ENCODE results near the gene RASGEF1C. TPM values are rescaled to one million over a fixed set of nuclear protein-coding genes. Genes with fewer than 3 reads are reported as not detected.

RASGEF1C gene
- under 1 TPM in 1 of 2 donors, not detected in 1; 0.09 TPM for total RNA-seq
- under 1 TPM in 1 of 2 donors, not detected in 1; 0.10 TPM for polyA plus RNA-seq

DNA sequence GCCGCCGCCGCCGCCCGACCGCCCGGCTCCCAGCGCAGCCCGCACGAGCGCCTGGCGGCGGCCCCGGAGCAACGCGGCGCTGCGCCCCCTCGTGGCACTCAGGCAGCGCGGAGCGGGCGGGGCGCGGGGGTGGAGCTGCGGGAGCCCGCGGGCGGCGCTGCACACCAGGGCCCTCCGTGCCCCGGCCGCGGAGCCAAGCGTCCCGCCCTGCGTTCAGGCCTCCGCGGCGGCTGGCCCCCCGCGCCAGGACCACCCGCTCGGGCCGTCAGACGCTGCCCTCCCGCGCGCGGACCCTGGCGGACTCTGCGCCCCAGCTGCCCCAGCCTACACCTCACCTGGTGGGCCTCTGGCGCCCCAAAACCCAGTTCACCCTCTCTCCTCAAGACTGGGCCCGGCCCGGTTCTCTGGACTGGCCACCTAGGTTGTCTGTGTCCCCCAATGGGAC lies at the start of gene RASGEF1C:
TSS of gene RASGEF1C (minus strand) at position 75 of the 445 bp plus-strand sequence. CDS start 71,159 bp downstream, outside the sequence.
- H3K27me3 ChIP-seq (ENCODE audit: control insufficient read depth in 4 of 4, insufficient read depth in 4 of 4, low read length in 3 of 4), result no peaks in the 10 kb centered on the region
- H3K4me1 ChIP-seq (ENCODE audit: control insufficient read depth in 4 of 4, insufficient read depth in 4 of 4, low read length in 3 of 4), result peaks cover 4 to 8% (median 5%) of the 10 kb centered on the region in 4 donors
- TF ChIP-seq NR2F2 (IDR thresholded peaks at IDR 0.05), result no peak
- TF ChIP-seq, protein P1, sequence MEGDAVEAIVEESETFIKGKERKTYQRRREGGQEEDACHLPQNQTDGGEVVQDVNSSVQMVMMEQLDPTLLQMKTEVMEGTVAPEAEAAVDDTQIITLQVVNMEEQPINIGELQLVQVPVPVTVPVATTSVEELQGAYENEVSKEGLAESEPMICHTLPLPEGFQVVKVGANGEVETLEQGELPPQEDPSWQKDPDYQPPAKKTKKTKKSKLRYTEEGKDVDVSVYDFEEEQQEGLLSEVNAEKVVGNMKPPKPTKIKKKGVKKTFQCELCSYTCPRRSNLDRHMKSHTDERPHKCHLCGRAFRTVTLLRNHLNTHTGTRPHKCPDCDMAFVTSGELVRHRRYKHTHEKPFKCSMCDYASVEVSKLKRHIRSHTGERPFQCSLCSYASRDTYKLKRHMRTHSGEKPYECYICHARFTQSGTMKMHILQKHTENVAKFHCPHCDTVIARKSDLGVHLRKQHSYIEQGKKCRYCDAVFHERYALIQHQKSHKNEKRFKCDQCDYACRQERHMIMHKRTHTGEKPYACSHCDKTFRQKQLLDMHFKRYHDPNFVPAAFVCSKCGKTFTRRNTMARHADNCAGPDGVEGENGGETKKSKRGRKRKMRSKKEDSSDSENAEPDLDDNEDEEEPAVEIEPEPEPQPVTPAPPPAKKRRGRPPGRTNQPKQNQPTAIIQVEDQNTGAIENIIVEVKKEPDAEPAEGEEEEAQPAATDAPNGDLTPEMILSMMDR (IDR thresholded peaks at IDR 0.05; ENCODE audit: low read depth, low read length, missing input control), result peak; percentile 63
- TF ChIP-seq RXRA (IDR thresholded peaks at IDR 0.05), result no peak
- peak within 1 kb of the TSS in 2 of 3 donors; percentile 33 to 65 for H3K4me3 ChIP-seq (ENCODE audit: low read depth in 1 of 3, low read length in 3 of 3)
- H3K27ac ChIP-seq (ENCODE audit: low read depth in 1 of 2, low read length in 2 of 2), result no peak within 1 kb of the TSS
- H3K9ac ChIP-seq (ENCODE audit: low read depth in 1 of 2, low read length in 2 of 2), result no peak within 1 kb of the TSS
- peak; percentile 79 for DNase-seq (ENCODE audit: low spot score)
- H3K9me3 ChIP-seq (ENCODE audit: control insufficient read depth in 4 of 4, low read length in 3 of 4), result no peaks in the 10 kb centered on the region
- H3K36me3 ChIP-seq (ENCODE audit: control insufficient read depth in 4 of 4, insufficient read depth in 3 of 4, low read depth in 1 of 4, low read length in 3 of 4), result no peaks in the 10 kb centered on the region
- 6% methylated on average over 52 of the region's 55 CpGs for WGBS

DNA sequence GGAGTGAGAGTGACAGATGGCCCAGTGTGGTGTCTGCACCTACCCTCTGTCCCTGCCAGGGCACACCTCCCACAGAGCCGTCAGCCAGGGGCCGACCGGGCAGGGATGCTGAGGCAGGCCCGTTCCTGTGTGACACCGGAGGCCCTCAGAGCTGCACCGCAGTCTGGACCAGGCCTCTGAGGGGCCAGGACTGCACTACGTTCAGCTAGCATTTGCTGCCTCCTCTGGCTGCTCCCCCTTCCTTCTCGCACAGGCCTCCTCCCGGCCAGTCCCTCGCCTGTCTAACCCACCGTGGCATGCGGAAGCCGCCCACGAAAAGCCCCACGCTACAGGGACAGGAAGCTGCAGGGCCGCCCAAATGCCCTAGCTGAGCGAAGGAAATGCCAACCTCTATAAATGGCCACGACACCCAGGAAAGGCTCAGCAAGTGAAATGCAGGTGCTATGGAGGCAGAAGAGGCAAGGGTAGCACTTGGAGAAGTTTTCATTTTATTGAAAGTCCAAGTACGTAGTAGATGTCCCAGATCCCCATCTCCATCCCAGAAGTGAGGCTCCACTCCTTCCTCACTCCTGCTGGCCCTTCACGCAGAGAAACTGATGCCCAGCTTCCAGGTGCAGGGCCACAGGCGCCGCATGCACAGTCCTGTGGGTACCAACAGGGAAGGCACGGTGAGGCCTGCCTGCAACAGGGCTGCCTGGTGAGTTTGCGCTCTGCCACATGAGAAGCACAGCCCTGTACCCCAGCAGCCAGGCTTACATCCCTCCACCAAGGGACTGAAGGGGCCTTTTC lies 44.2 kb upstream of the RASGEF1C start:
- H3K9me3 ChIP-seq (ENCODE audit: control insufficient read depth in 4 of 4, low read length in 3 of 4), result peaks cover 62 to 96% (median 75%) of the 10 kb centered on the region in 4 donors
- TF ChIP-seq EGR1 (IDR thresholded peaks at IDR 0.05; ENCODE audit: low read depth in 2 of 2) (no peak), JUND (IDR thresholded peaks at IDR 0.05) (no peak), RAD21 (IDR thresholded peaks at IDR 0.05) (no peak), YY1 (IDR thresholded peaks at IDR 0.05) (no peak), RXRA (IDR thresholded peaks at IDR 0.05) (no peak), HNF4A (conservative IDR thresholded peaks at IDR 0.05) (no peak), FOXA1 (IDR thresholded peaks at IDR 0.05) (no peak), SP1 (IDR thresholded peaks at IDR 0.05) (no peak), FOXA2 (IDR thresholded peaks at IDR 0.05) (no peak), HNF4G (IDR thresholded peaks at IDR 0.05) (no peak), NR2F2 (IDR thresholded peaks at IDR 0.05) (no peak), TAF1 (conservative IDR thresholded peaks at IDR 0.05) (no peak), GABPA (IDR thresholded peaks at IDR 0.05 in 1 of 2, conservative IDR thresholded peaks at IDR 0.05 in 1 of 2) (no peak)
- TF ChIP-seq, protein P2, sequence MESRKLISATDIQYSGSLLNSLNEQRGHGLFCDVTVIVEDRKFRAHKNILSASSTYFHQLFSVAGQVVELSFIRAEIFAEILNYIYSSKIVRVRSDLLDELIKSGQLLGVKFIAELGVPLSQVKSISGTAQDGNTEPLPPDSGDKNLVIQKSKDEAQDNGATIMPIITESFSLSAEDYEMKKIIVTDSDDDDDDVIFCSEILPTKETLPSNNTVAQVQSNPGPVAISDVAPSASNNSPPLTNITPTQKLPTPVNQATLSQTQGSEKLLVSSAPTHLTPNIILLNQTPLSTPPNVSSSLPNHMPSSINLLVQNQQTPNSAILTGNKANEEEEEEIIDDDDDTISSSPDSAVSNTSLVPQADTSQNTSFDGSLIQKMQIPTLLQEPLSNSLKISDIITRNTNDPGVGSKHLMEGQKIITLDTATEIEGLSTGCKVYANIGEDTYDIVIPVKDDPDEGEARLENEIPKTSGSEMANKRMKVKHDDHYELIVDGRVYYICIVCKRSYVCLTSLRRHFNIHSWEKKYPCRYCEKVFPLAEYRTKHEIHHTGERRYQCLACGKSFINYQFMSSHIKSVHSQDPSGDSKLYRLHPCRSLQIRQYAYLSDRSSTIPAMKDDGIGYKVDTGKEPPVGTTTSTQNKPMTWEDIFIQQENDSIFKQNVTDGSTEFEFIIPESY (IDR thresholded peaks at IDR 0.05), result no peak
- TF ChIP-seq, protein P3, sequence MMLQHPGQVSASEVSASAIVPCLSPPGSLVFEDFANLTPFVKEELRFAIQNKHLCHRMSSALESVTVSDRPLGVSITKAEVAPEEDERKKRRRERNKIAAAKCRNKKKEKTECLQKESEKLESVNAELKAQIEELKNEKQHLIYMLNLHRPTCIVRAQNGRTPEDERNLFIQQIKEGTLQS (IDR thresholded peaks at IDR 0.05), result no peak
- TF ChIP-seq, protein P4, sequence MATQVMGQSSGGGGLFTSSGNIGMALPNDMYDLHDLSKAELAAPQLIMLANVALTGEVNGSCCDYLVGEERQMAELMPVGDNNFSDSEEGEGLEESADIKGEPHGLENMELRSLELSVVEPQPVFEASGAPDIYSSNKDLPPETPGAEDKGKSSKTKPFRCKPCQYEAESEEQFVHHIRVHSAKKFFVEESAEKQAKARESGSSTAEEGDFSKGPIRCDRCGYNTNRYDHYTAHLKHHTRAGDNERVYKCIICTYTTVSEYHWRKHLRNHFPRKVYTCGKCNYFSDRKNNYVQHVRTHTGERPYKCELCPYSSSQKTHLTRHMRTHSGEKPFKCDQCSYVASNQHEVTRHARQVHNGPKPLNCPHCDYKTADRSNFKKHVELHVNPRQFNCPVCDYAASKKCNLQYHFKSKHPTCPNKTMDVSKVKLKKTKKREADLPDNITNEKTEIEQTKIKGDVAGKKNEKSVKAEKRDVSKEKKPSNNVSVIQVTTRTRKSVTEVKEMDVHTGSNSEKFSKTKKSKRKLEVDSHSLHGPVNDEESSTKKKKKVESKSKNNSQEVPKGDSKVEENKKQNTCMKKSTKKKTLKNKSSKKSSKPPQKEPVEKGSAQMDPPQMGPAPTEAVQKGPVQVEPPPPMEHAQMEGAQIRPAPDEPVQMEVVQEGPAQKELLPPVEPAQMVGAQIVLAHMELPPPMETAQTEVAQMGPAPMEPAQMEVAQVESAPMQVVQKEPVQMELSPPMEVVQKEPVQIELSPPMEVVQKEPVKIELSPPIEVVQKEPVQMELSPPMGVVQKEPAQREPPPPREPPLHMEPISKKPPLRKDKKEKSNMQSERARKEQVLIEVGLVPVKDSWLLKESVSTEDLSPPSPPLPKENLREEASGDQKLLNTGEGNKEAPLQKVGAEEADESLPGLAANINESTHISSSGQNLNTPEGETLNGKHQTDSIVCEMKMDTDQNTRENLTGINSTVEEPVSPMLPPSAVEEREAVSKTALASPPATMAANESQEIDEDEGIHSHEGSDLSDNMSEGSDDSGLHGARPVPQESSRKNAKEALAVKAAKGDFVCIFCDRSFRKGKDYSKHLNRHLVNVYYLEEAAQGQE (IDR thresholded peaks at IDR 0.05), result no peak
- TF ChIP-seq, protein P1 (IDR thresholded peaks at IDR 0.05; ENCODE audit: low read depth, low read length, missing input control), result no peak
- TF ChIP-seq, protein P5, sequence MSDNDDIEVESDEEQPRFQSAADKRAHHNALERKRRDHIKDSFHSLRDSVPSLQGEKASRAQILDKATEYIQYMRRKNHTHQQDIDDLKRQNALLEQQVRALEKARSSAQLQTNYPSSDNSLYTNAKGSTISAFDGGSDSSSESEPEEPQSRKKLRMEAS (IDR thresholded peaks at IDR 0.05), result no peak
- H3K9ac ChIP-seq (ENCODE audit: low read depth in 1 of 2, low read length in 2 of 2), result no peak overlapping the region
- peak overlapping the region in 2 of 3 donors; percentile 70 to 72 for H3K4me3 ChIP-seq (ENCODE audit: low read depth in 1 of 3, low read length in 3 of 3)
- H3K36me3 ChIP-seq (ENCODE audit: control insufficient read depth in 4 of 4, insufficient read depth in 3 of 4, low read depth in 1 of 4, low read length in 3 of 4), result peaks cover 12 to 79% (median 55%) of the 10 kb centered on the region in 4 donors
- no peaks in the 10 kb centered on the region for H3K27me3 ChIP-seq (ENCODE audit: control insufficient read depth in 4 of 4, insufficient read depth in 4 of 4, low read length in 3 of 4)
- H3K4me1 ChIP-seq (ENCODE audit: control insufficient read depth in 4 of 4, insufficient read depth in 4 of 4, low read length in 3 of 4), result no peaks in the 10 kb centered on the region
- DNase-seq (ENCODE audit: low spot score), result no peak
- WGBS, result 97% methylated on average over 24 of the region's 24 CpGs
- no peak overlapping the region for H3K27ac ChIP-seq (ENCODE audit: low read depth in 1 of 2, low read length in 2 of 2)

Data from liver (tissue), 9 donors.